ENCODE data around the gene GALNTL6.

GRCh38 chr4:172785613-172786012 is 972.4 kb downstream of the GALNTL6 start:
- TF ChIP-seq ZNF114 (CRISPR knock-in tag; IDR thresholded peaks at IDR 0.05): no peak
- TF ChIP-seq CTCF (conservative IDR thresholded peaks at IDR 0.05; ENCODE audit: low read depth in 2 of 2): no peak
- TF ChIP-seq STAT1 (IDR thresholded peaks at IDR 0.05; ENCODE audit: unreplicated experiment): no peak
- TF ChIP-seq EZH2phosphoT487 (IDR thresholded peaks at IDR 0.05; ENCODE audit: unreplicated experiment): no peak
- TF ChIP-seq, protein P1, sequence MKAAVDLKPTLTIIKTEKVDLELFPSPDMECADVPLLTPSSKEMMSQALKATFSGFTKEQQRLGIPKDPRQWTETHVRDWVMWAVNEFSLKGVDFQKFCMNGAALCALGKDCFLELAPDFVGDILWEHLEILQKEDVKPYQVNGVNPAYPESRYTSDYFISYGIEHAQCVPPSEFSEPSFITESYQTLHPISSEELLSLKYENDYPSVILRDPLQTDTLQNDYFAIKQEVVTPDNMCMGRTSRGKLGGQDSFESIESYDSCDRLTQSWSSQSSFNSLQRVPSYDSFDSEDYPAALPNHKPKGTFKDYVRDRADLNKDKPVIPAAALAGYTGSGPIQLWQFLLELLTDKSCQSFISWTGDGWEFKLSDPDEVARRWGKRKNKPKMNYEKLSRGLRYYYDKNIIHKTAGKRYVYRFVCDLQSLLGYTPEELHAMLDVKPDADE (IDR thresholded peaks at IDR 0.05): no peak
- no peak for TF ChIP-seq REST (IDR thresholded peaks at IDR 0.05; ENCODE audit: unreplicated experiment)
- TF ChIP-seq POLR2AphosphoS5 (IDR thresholded peaks at IDR 0.05; ENCODE audit: low read depth): no peak
- no peak for TF ChIP-seq EZH2 (IDR thresholded peaks at IDR 0.05; ENCODE audit: low read depth, unreplicated experiment)
- TF ChIP-seq JUNB (IDR thresholded peaks at IDR 0.05; ENCODE audit: unreplicated experiment): no peak
- no peak for TF ChIP-seq ZNF331 (CRISPR knock-in tag; IDR thresholded peaks at IDR 0.05; ENCODE audit: low read depth)
- no peak for TF ChIP-seq NANOG (IDR thresholded peaks at IDR 0.05; ENCODE audit: borderline replicate concordance)
- no peak for TF ChIP-seq CREB1 (CRISPR knock-in tag; IDR thresholded peaks at IDR 0.05; ENCODE audit: low read depth)
- TF ChIP-seq, protein P2, sequence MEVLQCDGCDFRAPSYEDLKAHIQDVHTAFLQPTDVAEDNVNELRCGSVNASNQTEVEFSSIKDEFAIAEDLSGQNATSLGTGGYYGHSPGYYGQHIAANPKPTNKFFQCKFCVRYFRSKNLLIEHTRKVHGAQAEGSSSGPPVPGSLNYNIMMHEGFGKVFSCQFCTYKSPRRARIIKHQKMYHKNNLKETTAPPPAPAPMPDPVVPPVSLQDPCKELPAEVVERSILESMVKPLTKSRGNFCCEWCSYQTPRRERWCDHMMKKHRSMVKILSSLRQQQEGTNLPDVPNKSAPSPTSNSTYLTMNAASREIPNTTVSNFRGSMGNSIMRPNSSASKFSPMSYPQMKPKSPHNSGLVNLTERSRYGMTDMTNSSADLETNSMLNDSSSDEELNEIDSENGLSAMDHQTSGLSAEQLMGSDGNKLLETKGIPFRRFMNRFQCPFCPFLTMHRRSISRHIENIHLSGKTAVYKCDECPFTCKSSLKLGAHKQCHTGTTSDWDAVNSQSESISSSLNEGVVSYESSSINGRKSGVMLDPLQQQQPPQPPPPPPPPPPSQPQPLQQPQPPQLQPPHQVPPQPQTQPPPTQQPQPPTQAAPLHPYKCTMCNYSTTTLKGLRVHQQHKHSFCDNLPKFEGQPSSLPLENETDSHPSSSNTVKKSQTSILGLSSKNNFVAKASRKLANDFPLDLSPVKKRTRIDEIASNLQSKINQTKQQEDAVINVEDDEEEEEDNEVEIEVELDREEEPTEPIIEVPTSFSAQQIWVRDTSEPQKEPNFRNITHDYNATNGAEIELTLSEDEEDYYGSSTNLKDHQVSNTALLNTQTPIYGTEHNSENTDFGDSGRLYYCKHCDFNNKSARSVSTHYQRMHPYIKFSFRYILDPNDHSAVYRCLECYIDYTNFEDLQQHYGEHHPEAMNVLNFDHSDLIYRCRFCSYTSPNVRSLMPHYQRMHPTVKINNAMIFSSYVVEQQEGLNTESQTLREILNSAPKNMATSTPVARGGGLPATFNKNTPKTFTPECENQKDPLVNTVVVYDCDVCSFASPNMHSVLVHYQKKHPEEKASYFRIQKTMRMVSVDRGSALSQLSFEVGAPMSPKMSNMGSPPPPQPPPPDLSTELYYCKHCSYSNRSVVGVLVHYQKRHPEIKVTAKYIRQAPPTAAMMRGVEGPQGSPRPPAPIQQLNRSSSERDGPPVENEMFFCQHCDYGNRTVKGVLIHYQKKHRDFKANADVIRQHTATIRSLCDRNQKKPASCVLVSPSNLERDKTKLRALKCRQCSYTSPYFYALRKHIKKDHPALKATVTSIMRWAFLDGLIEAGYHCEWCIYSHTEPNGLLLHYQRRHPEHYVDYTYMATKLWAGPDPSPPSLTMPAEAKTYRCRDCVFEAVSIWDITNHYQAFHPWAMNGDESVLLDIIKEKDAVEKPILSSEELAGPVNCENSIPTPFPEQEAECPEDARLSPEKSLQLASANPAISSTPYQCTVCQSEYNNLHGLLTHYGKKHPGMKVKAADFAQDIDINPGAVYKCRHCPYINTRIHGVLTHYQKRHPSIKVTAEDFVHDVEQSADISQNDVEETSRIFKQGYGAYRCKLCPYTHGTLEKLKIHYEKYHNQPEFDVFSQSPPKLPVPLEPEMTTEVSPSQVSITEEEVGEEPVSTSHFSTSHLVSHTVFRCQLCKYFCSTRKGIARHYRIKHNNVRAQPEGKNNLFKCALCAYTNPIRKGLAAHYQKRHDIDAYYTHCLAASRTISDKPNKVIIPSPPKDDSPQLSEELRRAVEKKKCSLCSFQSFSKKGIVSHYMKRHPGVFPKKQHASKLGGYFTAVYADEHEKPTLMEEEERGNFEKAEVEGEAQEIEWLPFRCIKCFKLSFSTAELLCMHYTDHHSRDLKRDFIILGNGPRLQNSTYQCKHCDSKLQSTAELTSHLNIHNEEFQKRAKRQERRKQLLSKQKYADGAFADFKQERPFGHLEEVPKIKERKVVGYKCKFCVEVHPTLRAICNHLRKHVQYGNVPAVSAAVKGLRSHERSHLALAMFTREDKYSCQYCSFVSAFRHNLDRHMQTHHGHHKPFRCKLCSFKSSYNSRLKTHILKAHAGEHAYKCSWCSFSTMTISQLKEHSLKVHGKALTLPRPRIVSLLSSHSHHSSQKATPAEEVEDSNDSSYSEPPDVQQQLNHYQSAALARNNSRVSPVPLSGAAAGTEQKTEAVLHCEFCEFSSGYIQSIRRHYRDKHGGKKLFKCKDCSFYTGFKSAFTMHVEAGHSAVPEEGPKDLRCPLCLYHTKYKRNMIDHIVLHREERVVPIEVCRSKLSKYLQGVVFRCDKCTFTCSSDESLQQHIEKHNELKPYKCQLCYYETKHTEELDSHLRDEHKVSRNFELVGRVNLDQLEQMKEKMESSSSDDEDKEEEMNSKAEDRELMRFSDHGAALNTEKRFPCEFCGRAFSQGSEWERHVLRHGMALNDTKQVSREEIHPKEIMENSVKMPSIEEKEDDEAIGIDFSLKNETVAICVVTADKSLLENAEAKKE (CRISPR knock-in tag; IDR thresholded peaks at IDR 0.05): no peak
